Mammary epithelial cell (primary cell): ENCODE results near the gene CER1.

Experiments used
- EZH2 ChIP-seq: IDR thresholded peaks from 2 replicates; pipeline ENCODE4 v1.6.1; 2012; ENCODE audit warnings: low read length, inconsistent platforms, borderline replicate concordance
- TF ChIP-seq, protein P1 (sequence below), 2 donors: IDR thresholded peaks in 1 of 2; conservative IDR thresholded peaks in 1 of 2; 2 replicates each; pipeline ENCODE4 v1.5.1; 2011 to 2012; ENCODE audit warnings: inconsistent platforms in 2 of 2, low read length in 2 of 2, mild to moderate bottlenecking in 2 of 2, control low read depth in 1 of 2, low read depth in 1 of 2; ENCODE audit not compliant: insufficient read depth in 1 of 2; ENCODE audit errors: extremely low read depth in 1 of 2

DNA sequence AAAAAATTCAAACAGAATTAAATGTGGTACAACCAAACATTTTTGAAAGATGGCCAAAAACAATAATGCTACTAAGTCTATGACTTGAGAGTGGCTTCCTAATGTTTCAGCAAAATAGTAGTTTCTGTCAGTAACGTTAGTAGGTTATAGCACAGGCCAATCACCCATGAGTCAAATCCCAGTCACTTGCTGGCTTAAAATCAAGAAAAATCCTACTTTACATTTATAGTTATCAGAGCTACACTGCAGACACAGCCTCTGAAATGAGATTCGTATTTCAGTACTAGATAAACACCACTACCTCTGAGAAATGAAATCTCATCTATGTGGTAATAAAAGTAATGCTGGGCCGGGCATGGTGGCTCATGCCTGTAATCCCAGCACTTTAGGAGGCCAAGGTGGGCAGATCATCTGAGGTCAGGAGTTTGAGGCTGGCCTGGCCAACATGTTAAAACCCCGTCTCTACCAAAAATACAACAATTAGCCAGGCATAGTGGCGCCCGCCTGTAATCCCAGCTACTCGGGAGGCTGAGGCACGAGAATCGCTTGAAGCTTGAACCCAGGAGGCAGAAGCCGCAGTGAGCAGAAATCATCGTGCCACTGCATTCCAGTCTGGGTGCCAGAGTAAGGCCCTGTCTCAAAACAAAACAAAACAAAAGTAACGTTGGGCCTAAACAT lies 35.4 kb downstream of the CER1 start:
- TF ChIP-seq, protein P1, sequence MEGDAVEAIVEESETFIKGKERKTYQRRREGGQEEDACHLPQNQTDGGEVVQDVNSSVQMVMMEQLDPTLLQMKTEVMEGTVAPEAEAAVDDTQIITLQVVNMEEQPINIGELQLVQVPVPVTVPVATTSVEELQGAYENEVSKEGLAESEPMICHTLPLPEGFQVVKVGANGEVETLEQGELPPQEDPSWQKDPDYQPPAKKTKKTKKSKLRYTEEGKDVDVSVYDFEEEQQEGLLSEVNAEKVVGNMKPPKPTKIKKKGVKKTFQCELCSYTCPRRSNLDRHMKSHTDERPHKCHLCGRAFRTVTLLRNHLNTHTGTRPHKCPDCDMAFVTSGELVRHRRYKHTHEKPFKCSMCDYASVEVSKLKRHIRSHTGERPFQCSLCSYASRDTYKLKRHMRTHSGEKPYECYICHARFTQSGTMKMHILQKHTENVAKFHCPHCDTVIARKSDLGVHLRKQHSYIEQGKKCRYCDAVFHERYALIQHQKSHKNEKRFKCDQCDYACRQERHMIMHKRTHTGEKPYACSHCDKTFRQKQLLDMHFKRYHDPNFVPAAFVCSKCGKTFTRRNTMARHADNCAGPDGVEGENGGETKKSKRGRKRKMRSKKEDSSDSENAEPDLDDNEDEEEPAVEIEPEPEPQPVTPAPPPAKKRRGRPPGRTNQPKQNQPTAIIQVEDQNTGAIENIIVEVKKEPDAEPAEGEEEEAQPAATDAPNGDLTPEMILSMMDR (conservative IDR thresholded peaks at IDR 0.05 in 1 of 2, IDR thresholded peaks at IDR 0.05 in 1 of 2; ENCODE audit: extremely low read depth in 1 of 2, insufficient read depth in 1 of 2, low read depth in 1 of 2, low read length in 2 of 2): no peak
- TF ChIP-seq EZH2: no peak
